Measurements from ENCODE around the gene CDK18. TPM values are rescaled to one million over a fixed set of nuclear protein-coding genes. Genes with fewer than 3 reads are reported as not detected.

The CDK18 gene
- total RNA-seq, 1 donor from 2014 or later = 27.0 TPM

GRCh38 chr1:205572421-205572820, 68.0 kb downstream of the CDK18 start:
- peak in 1 of 2 donors; percentile 52 for DNase-seq (ENCODE audit: extremely low spot score in 2 of 2)
- intact Hi-C loops (cut with DNase I) = no loop called here
- Histone ChIP-seq H3K27ac (no peak overlapping the region), H3K36me3 (no peaks in the 10 kb centered on the region), H3K4me3 (no peak overlapping the region), H3K9me3 (no peaks in the 10 kb centered on the region), H3K27me3 (no peaks in the 10 kb centered on the region), H3K4me1 (peaks cover 6% of the 10 kb centered on the region)
- TF ChIP-seq CTCF (IDR thresholded peaks at IDR 0.05) (no peak), POLR2AphosphoS5 (IDR thresholded peaks at IDR 0.05; ENCODE audit: insufficient read depth in 1 of 2, low read depth in 1 of 2) (no peak), POLR2A (IDR thresholded peaks at IDR 0.05) (no peak)

- no peak for DNase-seq (ENCODE audit: extremely low spot score in 2 of 2)
- Histone ChIP-seq H3K36me3 (no peaks in the 10 kb centered on the region), H3K4me3 (no peak overlapping the region), H3K9me3 (no peaks in the 10 kb centered on the region), H3K4me1 (no peaks in the 10 kb centered on the region), H3K27ac (no peak overlapping the region), H3K27me3 (no peaks in the 10 kb centered on the region)
- intact Hi-C loops (cut with DNase I) = no loop called here
- TF ChIP-seq POLR2AphosphoS5 (IDR thresholded peaks at IDR 0.05; ENCODE audit: insufficient read depth in 1 of 2, low read depth in 1 of 2) = no peak
- no peak for TF ChIP-seq CTCF (IDR thresholded peaks at IDR 0.05)
- TF ChIP-seq POLR2A (IDR thresholded peaks at IDR 0.05) = no peak
Observed at GRCh38 chr1:205575294-205575885, 70.9 kb downstream of the CDK18 start.

GRCh38 chr1:205576011-205576410, 71.5 kb downstream of the CDK18 start:
- Histone ChIP-seq H3K27ac (no peak overlapping the region), H3K36me3 (no peaks in the 10 kb centered on the region), H3K27me3 (no peaks in the 10 kb centered on the region), H3K4me1 (no peaks in the 10 kb centered on the region), H3K9me3 (no peaks in the 10 kb centered on the region), H3K4me3 (no peak overlapping the region)
- TF ChIP-seq CTCF (IDR thresholded peaks at IDR 0.05) (no peak), POLR2AphosphoS5 (IDR thresholded peaks at IDR 0.05; ENCODE audit: insufficient read depth in 1 of 2, low read depth in 1 of 2) (no peak), POLR2A (IDR thresholded peaks at IDR 0.05) (no peak)
- no peak for DNase-seq (ENCODE audit: extremely low spot score in 2 of 2)
- intact Hi-C loops (cut with DNase I) = no loop called here

- Histone ChIP-seq H3K27me3 (no peaks in the 10 kb centered on the region), H3K27ac (no peak overlapping the region), H3K4me3 (no peak overlapping the region), H3K36me3 (no peaks in the 10 kb centered on the region), H3K4me1 (no peaks in the 10 kb centered on the region), H3K9me3 (no peaks in the 10 kb centered on the region)
- no peak for TF ChIP-seq POLR2AphosphoS5 (IDR thresholded peaks at IDR 0.05; ENCODE audit: insufficient read depth in 1 of 2, low read depth in 1 of 2)
- TF ChIP-seq CTCF (IDR thresholded peaks at IDR 0.05) = no peak
- no peak for TF ChIP-seq POLR2A (IDR thresholded peaks at IDR 0.05)
- no peak for DNase-seq (ENCODE audit: extremely low spot score in 2 of 2)
- intact Hi-C loops (cut with DNase I) = no loop called here
Observed at GRCh38 chr1:205576805-205577761, 72.6 kb downstream of the CDK18 start.
